Gastroesophageal sphincter (tissue), 3 donors: ENCODE results near the gene OR2T34.

Experiments
- EP300 ChIP-seq: sonication (generic); formaldehyde crosslinking; IDR thresholded peaks from one replicate; pipeline ENCODE4 v1.6.1; 2017; ENCODE audit warnings: antibody characterized with exemption, mild to moderate bottlenecking
- POLR2A ChIP-seq, 2 donors: fragments of 450-650 bp; IDR thresholded peaks; one replicate each; pipeline ENCODE4 v1.6.1; 2017; ENCODE audit warnings: antibody characterized with exemption in 2 of 2, mild to moderate bottlenecking in 2 of 2, moderate library complexity in 1 of 2
- POLR2AphosphoS5 ChIP-seq: sonication (generic); formaldehyde crosslinking; IDR thresholded peaks from one replicate; pipeline ENCODE4 v1.6.1; 2017; ENCODE audit warnings: antibody characterized with exemption
- TF ChIP-seq, protein P1 (sequence below), 4 experiments: fragments of 200-600 bp in 2 of 4; fragments of 450-650 bp in 2 of 4; sonication (generic) in 1 of 4; IDR thresholded peaks; one replicate each; pipeline ENCODE4 v1.5.1; 2017 to 2019; ENCODE audit warnings: antibody characterized with exemption in 4 of 4, mild to moderate bottlenecking in 2 of 4, moderate library complexity in 2 of 4

DNA sequence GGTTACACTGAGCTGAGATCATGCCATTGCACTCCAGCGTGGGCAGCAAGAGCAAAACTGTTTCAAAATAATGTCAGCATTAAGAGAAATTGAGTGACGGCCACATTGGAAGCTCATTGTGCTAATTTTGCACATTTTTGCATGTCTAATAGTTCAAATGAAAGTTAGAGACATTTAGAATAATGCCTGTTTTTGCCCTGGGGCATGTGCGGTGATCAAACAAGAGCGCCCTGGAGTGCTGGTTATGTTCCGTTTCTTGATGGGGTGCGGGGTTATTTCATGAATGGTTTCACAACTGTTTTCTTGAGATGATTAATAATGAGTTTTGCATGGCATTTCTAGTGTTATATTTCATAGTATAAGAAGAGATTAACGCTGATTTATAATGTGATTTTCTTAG is 47.2 kb upstream of the OR2T34 start:
- TF ChIP-seq, protein P1, sequence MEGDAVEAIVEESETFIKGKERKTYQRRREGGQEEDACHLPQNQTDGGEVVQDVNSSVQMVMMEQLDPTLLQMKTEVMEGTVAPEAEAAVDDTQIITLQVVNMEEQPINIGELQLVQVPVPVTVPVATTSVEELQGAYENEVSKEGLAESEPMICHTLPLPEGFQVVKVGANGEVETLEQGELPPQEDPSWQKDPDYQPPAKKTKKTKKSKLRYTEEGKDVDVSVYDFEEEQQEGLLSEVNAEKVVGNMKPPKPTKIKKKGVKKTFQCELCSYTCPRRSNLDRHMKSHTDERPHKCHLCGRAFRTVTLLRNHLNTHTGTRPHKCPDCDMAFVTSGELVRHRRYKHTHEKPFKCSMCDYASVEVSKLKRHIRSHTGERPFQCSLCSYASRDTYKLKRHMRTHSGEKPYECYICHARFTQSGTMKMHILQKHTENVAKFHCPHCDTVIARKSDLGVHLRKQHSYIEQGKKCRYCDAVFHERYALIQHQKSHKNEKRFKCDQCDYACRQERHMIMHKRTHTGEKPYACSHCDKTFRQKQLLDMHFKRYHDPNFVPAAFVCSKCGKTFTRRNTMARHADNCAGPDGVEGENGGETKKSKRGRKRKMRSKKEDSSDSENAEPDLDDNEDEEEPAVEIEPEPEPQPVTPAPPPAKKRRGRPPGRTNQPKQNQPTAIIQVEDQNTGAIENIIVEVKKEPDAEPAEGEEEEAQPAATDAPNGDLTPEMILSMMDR (IDR thresholded peaks at IDR 0.05): no peak
- no peak for TF ChIP-seq EP300
- TF ChIP-seq POLR2AphosphoS5: no peak
- no peak for TF ChIP-seq POLR2A (IDR thresholded peaks at IDR 0.05)
